Vagina (tissue), 2 donors: ENCODE data around the gene PM20D2. TPM values are rescaled to one million over a fixed set of nuclear protein-coding genes. Genes with fewer than 3 reads are reported as not detected.
"Not testable (repeated sequence)": the region's sequence is repeated elsewhere in the genome, so short reads cannot be mapped to it uniquely, and the experiment has no call there.

Source experiments
- DNase-seq, 2 donors: peaks; one replicate each; pipeline ENCODE4 v3.0.0-alpha.2; 2017; ENCODE audit errors: extremely low spot score in 2 of 2
- H3K27ac ChIP-seq: fragments of 200-600 bp; sonication (generic); one replicate; pipeline ENCODE4 v1.5.1; 2019
- H3K27me3 ChIP-seq: fragments of 200-600 bp; sonication (generic); one replicate; pipeline ENCODE4 v1.5.1; 2019
- H3K36me3 ChIP-seq, 2 donors: fragments of 200-600 bp; sonication (generic); one replicate each; pipeline ENCODE4 v1.5.1; 2017 to 2019
- H3K4me1 ChIP-seq: fragments of 200-600 bp; sonication (generic); one replicate; pipeline ENCODE4 v1.5.1; 2019
- H3K4me3 ChIP-seq, 2 donors: fragments of 200-600 bp; sonication (generic); 1 replicate in 1 of 2; 2 replicates in 1 of 2; pipeline ENCODE4 v1.5.1; 2016 to 2019
- H3K9me3 ChIP-seq: fragments of 200-600 bp; sonication (generic); one replicate; pipeline ENCODE4 v1.5.1; 2019
- POLR2A ChIP-seq, 2 donors: fragments of 450-650 bp; IDR thresholded peaks; one replicate each; pipeline ENCODE4 v1.6.1; 2017; ENCODE audit warnings: antibody characterized with exemption in 2 of 2, mild to moderate bottlenecking in 2 of 2, moderate library complexity in 2 of 2
- POLR2AphosphoS5 ChIP-seq, 2 donors: sonication (generic); formaldehyde crosslinking; IDR thresholded peaks; one replicate each; pipeline ENCODE4 v1.9.0; 2017; ENCODE audit warnings: antibody characterized with exemption in 2 of 2, mild to moderate bottlenecking in 2 of 2, low read depth in 1 of 2; ENCODE audit not compliant: insufficient read depth in 1 of 2
- intact Hi-C: fragments of 100-400 bp; cut with DNase I; formaldehyde crosslinking; loops from one replicate; pipeline ENCODE4 v1.15.1; 2023
- total RNA-seq: library from RNA; depleted of rRNA; stranded (reverse); fragments of >200 nt; gene quantifications from one replicate; pipeline ENCODE4 v1.2.3, GENCODE V29; 2016
- TF ChIP-seq, protein P1 (sequence below), 3 experiments: fragments of 450-650 bp in 2 of 3; fragments of 200-600 bp in 1 of 3; sonication (generic) in 1 of 3; IDR thresholded peaks; one replicate each; pipeline ENCODE4 v1.5.1; 2017 to 2019; ENCODE audit warnings: antibody characterized with exemption in 3 of 3, mild to moderate bottlenecking in 2 of 3, moderate library complexity in 2 of 3

PM20D2 gene
- total RNA-seq, 1 donor from 2014 or later: 14.0 TPM

DNA sequence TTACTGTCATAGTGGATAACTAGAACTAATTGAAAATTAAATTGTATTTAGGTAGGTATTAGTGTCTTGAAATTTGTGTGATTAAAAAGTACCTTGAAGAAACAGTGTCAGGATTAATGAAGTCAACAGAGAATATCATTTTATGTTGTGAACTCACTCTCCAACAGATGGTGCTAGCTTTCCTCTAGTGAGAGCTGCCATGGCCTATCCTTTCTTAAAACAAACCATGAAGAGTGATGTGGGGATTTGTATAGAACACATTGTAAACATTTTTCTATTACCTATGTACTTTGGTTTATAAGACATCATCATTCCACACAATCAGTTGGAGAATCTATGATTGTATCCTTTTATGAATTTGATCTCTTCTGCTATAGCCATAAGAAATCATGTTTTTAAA lies 23.2 kb upstream of the PM20D2 start:
- no peaks in the 10 kb centered on the region for H3K36me3 ChIP-seq
- no peak for DNase-seq
- no peak overlapping the region for H3K4me3 ChIP-seq
- H3K27me3 ChIP-seq: no peaks in the 10 kb centered on the region
- no peaks in the 10 kb centered on the region for H3K9me3 ChIP-seq
- peaks cover 10% of the 10 kb centered on the region for H3K4me1 ChIP-seq
- intact Hi-C loops: no loop called here
- H3K27ac ChIP-seq: no peak overlapping the region
- TF ChIP-seq POLR2A (IDR thresholded peaks at IDR 0.05) (no peak), POLR2AphosphoS5 (IDR thresholded peaks at IDR 0.05; ENCODE audit: insufficient read depth in 1 of 2, low read depth in 1 of 2) (no peak)
- TF ChIP-seq, protein P1, sequence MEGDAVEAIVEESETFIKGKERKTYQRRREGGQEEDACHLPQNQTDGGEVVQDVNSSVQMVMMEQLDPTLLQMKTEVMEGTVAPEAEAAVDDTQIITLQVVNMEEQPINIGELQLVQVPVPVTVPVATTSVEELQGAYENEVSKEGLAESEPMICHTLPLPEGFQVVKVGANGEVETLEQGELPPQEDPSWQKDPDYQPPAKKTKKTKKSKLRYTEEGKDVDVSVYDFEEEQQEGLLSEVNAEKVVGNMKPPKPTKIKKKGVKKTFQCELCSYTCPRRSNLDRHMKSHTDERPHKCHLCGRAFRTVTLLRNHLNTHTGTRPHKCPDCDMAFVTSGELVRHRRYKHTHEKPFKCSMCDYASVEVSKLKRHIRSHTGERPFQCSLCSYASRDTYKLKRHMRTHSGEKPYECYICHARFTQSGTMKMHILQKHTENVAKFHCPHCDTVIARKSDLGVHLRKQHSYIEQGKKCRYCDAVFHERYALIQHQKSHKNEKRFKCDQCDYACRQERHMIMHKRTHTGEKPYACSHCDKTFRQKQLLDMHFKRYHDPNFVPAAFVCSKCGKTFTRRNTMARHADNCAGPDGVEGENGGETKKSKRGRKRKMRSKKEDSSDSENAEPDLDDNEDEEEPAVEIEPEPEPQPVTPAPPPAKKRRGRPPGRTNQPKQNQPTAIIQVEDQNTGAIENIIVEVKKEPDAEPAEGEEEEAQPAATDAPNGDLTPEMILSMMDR (IDR thresholded peaks at IDR 0.05): no peak

GRCh38 chr6:89128256-89128671 lies 17.6 kb upstream of the PM20D2 start:
- H3K27me3 ChIP-seq, H3K36me3 ChIP-seq, H3K4me1 ChIP-seq, intact Hi-C loops, H3K27ac ChIP-seq, H3K9me3 ChIP-seq, H3K4me3 ChIP-seq, DNase-seq: not testable (repeated sequence)

DNA sequence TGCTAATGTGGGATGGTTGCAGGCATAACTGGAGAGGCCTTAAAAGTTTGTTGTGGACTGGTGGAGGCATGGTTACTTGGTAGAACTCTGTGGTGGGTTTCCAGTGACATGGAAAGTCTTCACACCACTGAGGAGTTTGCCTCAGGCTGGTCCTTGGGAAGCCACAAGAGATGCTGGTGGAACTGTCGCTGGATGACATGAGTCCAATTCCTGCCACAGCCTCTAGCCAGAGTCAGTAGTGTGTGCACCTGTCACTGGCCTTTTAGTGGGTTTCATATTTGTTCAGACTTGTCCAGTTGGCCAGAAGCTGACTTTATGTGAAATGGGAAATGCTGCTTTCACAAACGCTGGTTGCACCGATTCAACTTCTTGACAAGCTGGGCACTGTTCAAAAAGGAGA lies 14.3 kb upstream of the PM20D2 start:
- Histone ChIP-seq H3K27ac (no peak overlapping the region), H3K27me3 (no peaks in the 10 kb centered on the region), H3K36me3 (no peaks in the 10 kb centered on the region), H3K9me3 (no peaks in the 10 kb centered on the region), H3K4me1 (no peaks in the 10 kb centered on the region), H3K4me3 (no peak overlapping the region)
- TF ChIP-seq POLR2A (IDR thresholded peaks at IDR 0.05): no peak
- TF ChIP-seq, protein P1 (IDR thresholded peaks at IDR 0.05): no peak
- TF ChIP-seq POLR2AphosphoS5 (IDR thresholded peaks at IDR 0.05; ENCODE audit: insufficient read depth in 1 of 2, low read depth in 1 of 2): no peak
- no peak for DNase-seq
- intact Hi-C loops: no loop called here

DNA sequence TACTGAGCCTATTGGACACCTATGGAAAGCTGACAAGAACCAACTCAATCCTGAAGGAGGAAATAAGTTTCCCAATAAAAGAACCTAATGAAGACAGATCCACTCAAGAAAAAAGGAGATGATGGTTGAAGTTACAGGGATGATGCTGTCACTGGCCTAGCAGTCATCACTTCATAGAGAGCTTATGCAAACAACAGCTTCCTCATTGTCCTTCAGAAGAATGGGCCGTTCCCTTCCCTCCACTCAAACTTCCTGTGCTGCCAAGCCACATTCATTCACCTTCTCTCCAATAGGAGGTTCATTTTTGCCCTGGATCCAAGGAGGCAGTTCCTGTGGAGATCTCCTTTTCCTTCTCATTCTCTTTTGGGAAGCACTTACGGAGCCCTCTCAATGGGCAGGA lies 13.8 kb upstream of the PM20D2 start:
- Histone ChIP-seq H3K36me3 (no peaks in the 10 kb centered on the region), H3K4me3 (no peak overlapping the region), H3K9me3 (no peaks in the 10 kb centered on the region), H3K27ac (no peak overlapping the region), H3K4me1 (no peaks in the 10 kb centered on the region), H3K27me3 (no peaks in the 10 kb centered on the region)
- DNase-seq: no peak
- intact Hi-C loops: no loop called here
- TF ChIP-seq POLR2A (IDR thresholded peaks at IDR 0.05): no peak

DNA sequence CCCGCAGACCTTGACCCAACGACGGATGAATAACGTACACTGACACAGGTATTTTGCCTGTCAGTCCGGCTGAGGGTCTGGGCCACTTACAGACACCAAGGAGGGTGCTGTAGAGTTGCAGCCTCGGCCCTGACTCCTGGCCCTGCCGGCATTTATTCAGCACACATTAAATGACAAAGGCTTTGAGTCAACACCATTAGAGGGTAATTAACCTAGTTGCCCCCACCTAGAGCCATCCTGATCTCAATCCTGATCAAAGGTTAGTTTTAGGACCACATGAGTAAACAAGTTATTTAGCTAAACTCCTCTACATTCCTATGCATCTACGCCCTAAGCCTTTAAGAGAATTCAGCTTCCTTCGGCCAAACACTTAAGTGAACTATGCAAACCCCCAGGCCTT lies 11.9 kb upstream of the PM20D2 start:
- DNase-seq: no peak
- Histone ChIP-seq H3K4me3 (no peak overlapping the region), H3K9me3 (no peaks in the 10 kb centered on the region), H3K4me1 (no peaks in the 10 kb centered on the region), H3K27me3 (no peaks in the 10 kb centered on the region), H3K36me3 (no peaks in the 10 kb centered on the region), H3K27ac (no peak overlapping the region)
- intact Hi-C loops: no loop called here
- TF ChIP-seq POLR2AphosphoS5 (IDR thresholded peaks at IDR 0.05; ENCODE audit: insufficient read depth in 1 of 2, low read depth in 1 of 2) (no peak), POLR2A (IDR thresholded peaks at IDR 0.05) (no peak)
- TF ChIP-seq, protein P1 (IDR thresholded peaks at IDR 0.05): no peak

DNA sequence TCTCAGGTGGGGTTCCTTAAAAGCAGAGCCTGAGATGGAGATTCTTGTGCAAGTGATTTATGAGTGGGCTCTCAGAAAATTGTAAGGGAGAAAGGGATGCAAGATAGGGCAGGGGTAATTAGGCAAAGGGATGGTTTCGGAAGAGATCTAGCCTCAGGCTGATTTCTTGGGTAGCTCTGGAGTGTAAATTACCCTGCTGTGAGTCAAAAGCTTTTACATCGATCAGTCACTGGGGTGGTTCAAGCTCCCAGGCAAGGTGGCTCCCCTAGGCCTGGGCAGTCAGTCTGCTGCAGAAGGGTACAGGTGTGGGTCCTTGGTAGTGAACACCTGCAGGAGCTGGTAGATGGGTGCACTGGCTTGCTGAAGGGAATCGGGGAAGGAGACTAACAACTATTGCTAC lies 11.1 kb upstream of the PM20D2 start:
- intact Hi-C loops: no loop called here
- no peaks in the 10 kb centered on the region for H3K27me3 ChIP-seq
- no peak overlapping the region for H3K4me3 ChIP-seq
- H3K4me1 ChIP-seq: no peaks in the 10 kb centered on the region
- no peak for TF ChIP-seq POLR2A (IDR thresholded peaks at IDR 0.05)
- no peak for TF ChIP-seq POLR2AphosphoS5 (IDR thresholded peaks at IDR 0.05; ENCODE audit: insufficient read depth in 1 of 2, low read depth in 1 of 2)
- TF ChIP-seq, protein P1 (IDR thresholded peaks at IDR 0.05): no peak
- H3K27ac ChIP-seq: no peak overlapping the region
- H3K9me3 ChIP-seq: no peaks in the 10 kb centered on the region
- DNase-seq: no peak
- no peaks in the 10 kb centered on the region for H3K36me3 ChIP-seq
